GM18909 (cell line): ENCODE results near the gene FN1.
"Not testable (repeated sequence)": the region's sequence is repeated elsewhere in the genome, so short reads cannot be mapped to it uniquely, and the experiment has no call there.

Source experiments
- ATAC-seq: cut with Tn5 transposase; IDR thresholded peaks from one replicate; pipeline ENCODE4 v1.9.1; 2021; ENCODE audit warnings: mild to moderate bottlenecking; ENCODE audit not compliant: unreplicated experiment, poor library complexity

FN1 gene

GRCh38 chr2:215370112-215370965 is 65.5 kb downstream of the FN1 start:
- ATAC-seq: no peak

GRCh38 chr2:215369181-215369760 is 66.6 kb downstream of the FN1 start:
- no peak for ATAC-seq

GRCh38 chr2:215368493-215368809 is 67.4 kb downstream of the FN1 start:
- ATAC-seq: no peak

- ATAC-seq: no peak
These were observed 68.0 kb downstream of the FN1 start for GRCh38 chr2:215367662-215368492.

GRCh38 chr2:215366440-215367032 is 69.3 kb downstream of the FN1 start:
- ATAC-seq: no peak

GRCh38 chr2:215365184-215365658 is 70.6 kb downstream of the FN1 start:
- peak; percentile 53 for ATAC-seq

- ATAC-seq: no peak
These were observed 71.4 kb downstream of the FN1 start for GRCh38 chr2:215364157-215365155.

GRCh38 chr2:215363461-215364156 is 72.3 kb downstream of the FN1 start:
- no peak for ATAC-seq

- ATAC-seq: no peak
These were observed 72.8 kb downstream of the FN1 start for GRCh38 chr2:215363039-215363438.

GRCh38 chr2:215362562-215362904 is 73.3 kb downstream of the FN1 start:
- no peak for ATAC-seq

GRCh38 chr2:215361876-215362561 is 73.8 kb downstream of the FN1 start:
- no peak for ATAC-seq

GRCh38 chr2:215361211-215361875 is 74.5 kb downstream of the FN1 start:
- no peak for ATAC-seq

- no peak for ATAC-seq
These were observed 75.3 kb downstream of the FN1 start for GRCh38 chr2:215360596-215360995.

- not testable (repeated sequence) for ATAC-seq
These were observed 75.8 kb downstream of the FN1 start for GRCh38 chr2:215360059-215360458.

- no peak for ATAC-seq
These were observed 76.3 kb downstream of the FN1 start for GRCh38 chr2:215359576-215359922.

- no peak for ATAC-seq
These were observed 76.8 kb downstream of the FN1 start for GRCh38 chr2:215358891-215359575.

GRCh38 chr2:215358312-215358845 is 77.5 kb downstream of the FN1 start:
- ATAC-seq: no peak
